ENCODE measurements around the gene RHBDL2. TPM values are rescaled to one million over a fixed set of nuclear protein-coding genes. Genes with fewer than 3 reads are reported as not detected.
"Not testable (repeated sequence)": the region's sequence is repeated elsewhere in the genome, so short reads cannot be mapped to it uniquely, and the experiment has no call there.

Gene RHBDL2
- total and polyA plus RNA-seq, 2 donors (not counting 3 experiments of a cell fraction or from before 2014, with no cell fraction given), result 0.06 to 1.4 TPM

GRCh38 chr1:38973145-38973544 lies 31.5 kb upstream of the RHBDL2 start:
- H3K27ac ChIP-seq (ENCODE audit: insufficient read depth, low read depth, low read length); H3K9me1 ChIP-seq (replicated peaks; ENCODE audit: control insufficient read depth, extremely low read depth, insufficient read depth, low read length); CTCF ChIA-PET; POLR2A ChIA-PET; H3K9me3 ChIP-seq (replicated peaks; ENCODE audit: control insufficient read depth, insufficient read depth, low read length); H3K4me3 ChIP-seq (replicated peaks in 1 of 3; ENCODE audit: insufficient read depth in 1 of 3, low read depth in 1 of 3, low read length in 3 of 3); H4K20me1 ChIP-seq (replicated peaks; ENCODE audit: control insufficient read depth, extremely low read depth, insufficient read depth, low read length); H3K9ac ChIP-seq (replicated peaks; ENCODE audit: extremely low read depth, insufficient read depth, low read length); FAIRE-seq; H3K36me3 ChIP-seq (ENCODE audit: control insufficient read depth in 2 of 2, extremely low read depth in 1 of 2, insufficient read depth in 2 of 2, low read length in 2 of 2); H3K79me2 ChIP-seq (ENCODE audit: control insufficient read depth, insufficient read depth, low read length); intact Hi-C loops (cut with micrococcal nuclease); dilution Hi-C loops (cut with MboI; ENCODE audit: extremely low pct_ligation_motif_present, low sequenced_read_pairs); H3K4me1 ChIP-seq (ENCODE audit: control insufficient read depth, extremely low read depth, insufficient read depth, low read length); H3K4me2 ChIP-seq (ENCODE audit: insufficient read depth, low read length); BruUV-seq (replicated peaks); H2AFZ ChIP-seq (ENCODE audit: low read depth, low read length); DNase-seq (ENCODE audit: low read depth, low spot score); H3K27me3 ChIP-seq (ENCODE audit: control insufficient read depth in 2 of 2, insufficient read depth in 2 of 2, low read length in 2 of 2): not testable (repeated sequence)

GRCh38 chr1:38964140-38964548 lies 22.5 kb upstream of the RHBDL2 start:
- no peak for TF ChIP-seq JUN (IDR thresholded peaks at IDR 0.05; ENCODE audit: borderline replicate concordance, insufficient read depth, insufficient read length, low read depth)
- no peak for TF ChIP-seq CTCF (IDR thresholded peaks at IDR 0.05; ENCODE audit: extremely low read depth in 1 of 2, insufficient read depth in 1 of 2, low read depth in 1 of 2, low read length in 2 of 2)
- no peak for TF ChIP-seq POLR2AphosphoS5 (IDR thresholded peaks at IDR 0.05; ENCODE audit: insufficient read depth, low read depth, low read length)
- TF ChIP-seq EZH2 (IDR thresholded peaks at IDR 0.05; ENCODE audit: borderline replicate concordance, low read depth, low read length, severe bottlenecking), result no peak
- no peak for TF ChIP-seq FOS (IDR thresholded peaks at IDR 0.05; ENCODE audit: borderline replicate concordance, insufficient read depth, low read length)
- TF ChIP-seq POLR2A (IDR thresholded peaks at IDR 0.05; ENCODE audit: low read depth, low read length), result no peak
- TF ChIP-seq GATA2 (IDR thresholded peaks at IDR 0.05; ENCODE audit: insufficient read depth, insufficient read length, low read depth, low read length), result no peak
- no peak for TF ChIP-seq MYC (IDR thresholded peaks at IDR 0.05; ENCODE audit: low read depth, low read length)
- no peak for TF ChIP-seq MAX (IDR thresholded peaks at IDR 0.05; ENCODE audit: insufficient read depth, insufficient read length)
- Histone ChIP-seq H3K79me2 (ENCODE audit: control insufficient read depth, insufficient read depth, low read length) (no peaks in the 10 kb centered on the region), H2AFZ (ENCODE audit: low read depth, low read length) (no peak overlapping the region), H4K20me1 (replicated peaks; ENCODE audit: control insufficient read depth, extremely low read depth, insufficient read depth, low read length) (no peaks in the 10 kb centered on the region), H3K27me3 (ENCODE audit: control insufficient read depth in 2 of 2, insufficient read depth in 2 of 2, low read length in 2 of 2) (no peaks in the 10 kb centered on the region), H3K27ac (ENCODE audit: insufficient read depth, low read depth, low read length) (no peak overlapping the region), H3K9me1 (replicated peaks; ENCODE audit: control insufficient read depth, extremely low read depth, insufficient read depth, low read length) (no peaks in the 10 kb centered on the region), H3K36me3 (ENCODE audit: control insufficient read depth in 2 of 2, extremely low read depth in 1 of 2, insufficient read depth in 2 of 2, low read length in 2 of 2) (no peaks in the 10 kb centered on the region), H3K4me1 (ENCODE audit: control insufficient read depth, extremely low read depth, insufficient read depth, low read length) (no peaks in the 10 kb centered on the region), H3K9ac (replicated peaks; ENCODE audit: extremely low read depth, insufficient read depth, low read length) (no peak overlapping the region), H3K9me3 (replicated peaks; ENCODE audit: control insufficient read depth, insufficient read depth, low read length) (no peaks in the 10 kb centered on the region), H3K4me2 (ENCODE audit: insufficient read depth, low read length) (no peak overlapping the region), H3K4me3 (replicated peaks in 1 of 3; ENCODE audit: insufficient read depth in 1 of 3, low read depth in 1 of 3, low read length in 3 of 3) (no peak overlapping the region)
- POLR2A ChIA-PET, result no interaction called here
- DNase-seq (ENCODE audit: low read depth, low spot score) (no peak), FAIRE-seq (no peak)
- CTCF ChIA-PET, result no interaction called here
- dilution Hi-C loops (cut with MboI; ENCODE audit: extremely low pct_ligation_motif_present, low sequenced_read_pairs), result no loop called here
- no TSS peak for BruUV-seq (replicated peaks)
- intact Hi-C loops (cut with micrococcal nuclease), result no loop called here
